T-helper 9 cell (primary cell): Measurements from ENCODE around the gene FARP1.

ENCODE experiments used
- DNase-seq: peaks from one replicate; pipeline ENCODE4 v3.0.0-alpha.2; 2020

FARP1 gene

DNA sequence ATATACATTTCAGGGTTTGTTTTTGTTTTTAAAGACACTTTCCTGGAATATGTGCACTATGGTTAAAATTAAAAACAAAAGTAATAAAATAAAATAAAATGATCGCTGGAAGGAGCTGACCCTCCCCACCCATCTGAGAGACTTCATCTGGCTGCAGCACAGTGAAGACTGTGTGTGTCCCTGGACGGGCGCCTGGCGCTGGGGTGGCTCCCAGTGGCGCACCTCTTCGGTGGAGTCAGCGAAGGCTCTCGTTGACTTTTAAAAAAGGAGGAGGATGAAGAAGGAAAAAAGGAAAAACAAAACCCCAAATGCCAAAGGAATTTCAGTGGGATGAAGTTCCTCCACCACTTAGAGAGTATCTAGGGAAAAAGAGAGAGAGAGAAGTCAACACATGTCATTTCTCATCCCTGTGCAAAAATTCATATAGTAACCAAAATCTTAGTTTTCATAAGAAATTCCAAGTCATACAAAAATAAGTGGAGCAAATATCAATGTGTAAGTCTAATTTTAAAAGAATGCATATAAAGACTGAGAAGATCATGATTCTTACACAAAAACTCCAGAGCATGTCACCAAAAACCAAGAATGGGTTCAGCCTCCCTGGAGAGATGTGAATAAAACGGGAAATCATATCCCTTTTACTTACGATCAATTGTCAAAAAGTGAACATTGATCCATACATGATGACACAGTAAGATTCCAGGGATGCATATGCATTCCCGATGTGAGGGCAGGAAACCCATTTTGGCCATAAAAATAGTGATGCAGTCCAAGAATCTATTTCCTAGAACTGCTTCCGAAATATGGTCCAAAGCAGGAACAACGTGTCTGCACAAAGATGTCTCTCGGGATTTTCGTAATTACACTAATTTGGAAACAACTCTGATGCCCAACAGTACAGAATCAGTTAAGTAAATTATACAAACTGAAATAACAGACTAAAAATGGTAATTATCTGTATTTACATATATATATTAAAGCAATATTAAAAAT lies 310.3 kb downstream of the FARP1 start:
- no peak for DNase-seq

DNA sequence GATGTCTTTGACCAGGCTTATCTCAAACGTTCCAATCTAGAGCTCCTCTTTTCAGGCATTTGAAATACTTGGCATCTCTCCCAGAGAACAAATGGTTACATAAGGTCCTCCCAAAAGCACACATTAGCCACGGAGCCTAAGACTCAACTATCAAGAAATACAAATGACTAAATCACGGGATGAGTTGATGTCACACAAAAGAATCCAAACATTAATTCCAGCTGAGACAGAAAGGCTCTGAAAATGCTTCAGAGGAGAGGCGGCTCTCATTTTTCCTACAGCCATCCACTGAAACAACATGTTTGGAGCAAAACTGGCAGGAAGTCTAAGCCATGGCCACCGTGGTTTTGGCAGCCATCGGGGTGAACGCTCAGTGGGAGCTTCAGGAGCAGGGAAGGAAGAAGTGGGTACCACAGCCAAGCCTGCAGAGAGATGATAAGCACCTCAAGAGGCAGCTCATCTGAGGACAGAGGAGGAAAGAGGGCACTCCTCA lies 311.5 kb downstream of the FARP1 start:
- DNase-seq, result no peak

GRCh38 chr13:98456413-98456845 lies 313.5 kb downstream of the FARP1 start:
- no peak for DNase-seq

DNA sequence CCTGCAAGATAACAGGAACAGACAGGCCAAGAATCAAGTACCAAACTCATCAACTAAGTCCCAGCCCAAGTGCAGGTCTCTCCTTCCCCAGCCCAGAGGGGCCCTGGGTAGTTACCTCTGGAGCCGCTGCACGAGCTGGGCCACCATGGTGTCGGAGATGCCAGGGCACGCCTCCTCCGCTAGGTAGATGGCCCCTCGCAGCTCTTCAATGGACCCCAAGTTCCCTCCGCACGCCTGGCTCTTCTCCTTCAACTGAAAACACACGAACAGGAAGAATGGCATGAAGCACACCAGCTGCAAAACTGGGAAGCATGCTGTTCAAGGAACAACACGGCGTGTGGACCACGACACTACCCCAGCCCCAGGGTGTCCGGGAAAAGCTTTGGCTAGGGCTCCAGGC lies 314.2 kb downstream of the FARP1 start:
- no peak for DNase-seq

DNA sequence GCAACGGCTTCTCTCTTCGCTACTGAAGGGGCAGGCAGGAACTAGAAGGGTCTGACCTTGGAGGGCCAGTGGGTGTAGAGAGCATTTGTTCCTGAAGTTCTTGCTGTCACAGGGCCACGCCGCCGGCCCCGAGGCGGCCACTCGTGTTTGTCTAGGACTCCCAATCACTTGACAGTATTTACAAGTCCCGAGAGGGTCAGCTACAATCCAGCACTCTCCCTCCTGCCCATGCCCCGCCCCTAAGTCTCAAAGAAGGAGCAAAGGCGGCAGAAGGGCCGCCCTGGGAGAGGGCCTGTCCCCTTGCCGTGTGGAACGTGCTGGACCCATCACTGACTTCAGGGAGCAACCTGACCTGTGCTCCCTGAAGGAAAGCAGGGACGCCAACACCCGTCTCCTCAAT lies 315.5 kb downstream of the FARP1 start:
- DNase-seq, result no peak

- DNase-seq, result no peak
These were observed 316.3 kb downstream of the FARP1 start for GRCh38 chr13:98459171-98459681.

DNA sequence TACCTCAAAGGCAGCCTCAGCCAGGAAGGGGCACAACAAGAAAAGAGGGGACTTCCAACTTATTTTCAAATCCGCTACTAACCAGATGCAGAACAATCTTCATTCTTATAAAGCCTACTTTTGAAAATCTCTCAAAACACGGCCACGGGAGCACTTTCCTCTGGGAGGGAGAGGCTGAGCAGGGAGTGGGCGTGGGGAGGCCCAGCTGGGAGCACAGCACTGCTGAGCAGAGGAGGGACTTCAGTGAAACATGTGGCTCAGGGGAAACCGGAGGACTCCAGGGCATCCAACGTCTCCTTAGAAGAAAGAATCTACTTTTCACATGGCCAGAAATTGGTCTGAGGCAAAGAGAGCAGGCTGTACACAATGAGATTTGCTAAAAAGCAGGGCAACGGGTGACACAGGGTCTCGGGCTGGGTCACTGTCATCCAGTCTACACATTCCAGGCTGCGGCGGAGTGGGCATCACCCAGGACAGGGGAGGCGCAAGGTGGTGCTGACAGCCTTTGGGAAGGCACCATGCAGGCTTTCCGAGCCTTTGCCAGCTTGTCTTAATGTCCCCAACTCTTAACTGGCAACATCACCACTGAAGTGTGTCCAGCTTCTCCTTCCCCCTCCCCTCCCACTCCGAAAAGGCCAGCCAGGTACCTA lies 317.0 kb downstream of the FARP1 start:
- no peak for DNase-seq

DNA sequence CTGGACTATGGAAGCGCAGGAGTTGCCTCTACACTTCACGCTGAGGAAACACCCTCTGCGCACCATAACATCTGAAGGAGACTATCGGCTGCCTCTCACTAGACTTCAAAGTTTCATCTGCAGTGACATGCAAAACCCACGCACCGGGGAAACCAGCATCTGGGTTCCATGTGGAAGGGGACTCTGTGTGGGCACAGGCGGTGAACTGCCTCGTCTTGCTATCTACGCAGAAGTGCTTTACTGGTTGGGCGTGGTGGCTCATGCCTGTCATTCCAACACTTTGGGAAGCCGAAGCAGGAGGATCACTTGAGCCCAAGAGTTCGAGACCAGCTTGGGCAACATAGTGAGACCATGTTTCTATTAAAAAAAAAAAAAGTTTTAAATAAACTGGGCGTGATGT lies 317.6 kb downstream of the FARP1 start:
- DNase-seq, result no peak

DNA sequence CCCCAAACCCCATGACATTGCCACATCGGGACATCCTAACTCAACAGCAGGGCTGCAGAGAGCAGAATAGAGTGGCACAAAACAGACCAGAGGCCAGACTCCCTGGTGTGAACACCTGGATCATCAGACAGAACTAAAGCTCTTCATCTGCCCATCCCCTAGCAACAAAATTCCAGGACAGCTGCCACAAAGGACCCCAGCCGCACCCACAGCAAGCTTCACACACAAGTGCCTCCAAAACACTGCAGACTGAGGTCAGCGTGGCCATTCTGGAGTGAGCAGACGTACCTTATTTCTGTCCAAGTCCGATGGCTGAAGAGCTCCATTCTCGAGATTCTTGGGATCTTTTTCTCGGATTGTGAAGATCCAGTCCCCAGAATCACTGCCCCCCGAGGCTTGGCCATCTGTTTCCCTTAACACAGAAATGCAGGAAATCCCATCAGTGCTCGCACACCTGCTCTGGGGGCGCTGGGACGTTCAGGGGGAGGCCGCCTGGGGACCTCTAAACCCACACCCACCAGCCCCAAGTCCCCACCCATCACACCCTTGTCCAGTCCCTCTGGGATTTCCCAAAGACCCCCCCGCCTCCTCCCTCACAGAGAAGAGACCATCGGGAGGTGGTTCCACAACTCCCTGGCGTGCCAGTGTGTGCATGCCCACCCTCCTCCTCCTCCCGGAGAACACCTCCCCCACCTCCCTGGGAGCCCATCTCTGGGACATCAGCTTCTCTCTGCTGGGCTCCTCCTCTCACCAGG lies 318.8 kb downstream of the FARP1 start:
- no peak for DNase-seq

DNA sequence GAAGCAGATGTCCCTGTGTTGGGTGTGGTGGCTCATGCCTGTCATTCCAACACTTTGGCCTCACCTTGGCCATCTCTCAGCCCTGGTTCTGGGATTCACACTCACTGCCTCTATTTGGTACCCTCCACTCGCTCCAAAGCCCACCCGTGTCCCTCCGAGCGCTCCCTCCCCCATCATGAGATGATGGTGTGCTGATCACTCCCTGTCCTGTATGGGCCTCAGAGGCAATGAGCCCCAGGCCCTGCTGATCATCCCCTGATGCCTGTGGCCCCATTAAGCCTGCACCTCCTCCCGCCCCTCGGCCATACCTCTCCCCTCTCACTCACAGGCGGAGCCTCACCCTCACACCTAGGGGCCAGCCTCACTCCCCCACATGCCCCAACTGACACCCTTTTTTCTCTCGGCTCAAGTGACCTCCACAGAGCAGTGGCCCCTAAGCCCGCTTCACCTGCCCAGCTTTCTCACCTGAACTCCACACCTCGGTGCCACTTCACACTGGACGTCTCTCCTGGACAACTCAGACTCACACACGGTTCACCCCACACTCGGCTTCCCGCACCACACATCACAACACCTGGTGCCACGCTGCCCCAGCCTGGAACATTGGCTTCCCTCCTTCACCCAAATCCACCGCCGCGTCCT lies 319.5 kb downstream of the FARP1 start:
- no peak for DNase-seq

GRCh38 chr13:98462946-98463345 lies 320.1 kb downstream of the FARP1 start:
- DNase-seq, result no peak

GRCh38 chr13:98466634-98467236 lies 323.8 kb downstream of the FARP1 start:
- peak; percentile 38 for DNase-seq

DNA sequence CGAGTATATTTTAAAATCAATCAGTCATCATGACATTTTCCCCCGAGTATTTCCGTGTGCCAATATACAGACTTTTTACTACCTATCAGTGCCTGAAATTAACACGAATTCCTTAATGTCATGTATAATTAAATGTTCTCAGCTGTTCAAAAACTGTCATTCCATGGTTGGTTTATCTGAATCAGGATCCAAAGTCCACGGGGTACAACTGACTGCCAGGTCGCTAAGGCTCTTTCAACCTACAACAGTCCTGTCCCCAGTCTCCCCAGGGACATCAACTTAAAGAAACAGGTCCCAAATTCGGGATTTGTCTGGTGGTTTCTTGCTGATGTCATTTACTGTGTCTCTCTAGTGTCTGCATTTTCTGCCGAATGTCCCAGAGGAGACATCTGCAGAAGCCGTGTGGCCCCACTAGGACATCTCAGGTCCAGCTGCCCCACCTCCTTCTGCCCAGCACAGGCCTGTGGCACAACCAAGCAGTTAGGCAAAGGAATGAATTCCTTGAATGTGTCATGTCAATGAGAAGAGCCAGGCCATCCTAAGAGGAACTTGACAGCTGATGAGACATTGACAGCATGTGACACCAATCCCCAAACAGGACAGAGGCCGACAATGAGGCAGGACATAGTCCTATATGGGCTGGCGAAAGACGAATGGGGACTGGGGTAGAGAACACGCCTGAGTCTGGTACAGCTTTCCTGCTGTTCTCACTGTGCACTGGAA lies 324.5 kb downstream of the FARP1 start:
- DNase-seq, result no peak

DNA sequence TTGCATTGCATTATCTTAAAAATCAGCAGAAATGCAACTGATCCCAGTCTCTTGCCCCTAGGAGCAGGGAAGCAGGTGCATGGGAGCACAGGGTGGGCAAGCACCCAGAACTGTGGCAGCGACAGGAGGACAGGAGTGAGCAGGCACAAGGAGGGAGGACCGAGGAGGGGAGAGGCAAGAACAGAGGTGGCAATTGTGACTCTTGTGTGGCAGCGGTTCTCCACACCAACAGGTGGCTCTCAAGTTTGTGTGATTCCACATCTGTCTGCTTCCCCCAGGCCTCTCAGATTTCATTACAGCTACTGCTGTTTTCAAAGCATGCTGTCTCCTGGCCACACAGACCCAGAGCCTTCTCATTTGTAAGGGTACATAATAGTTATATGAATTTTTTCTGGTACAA lies 325.5 kb downstream of the FARP1 start:
- no peak for DNase-seq

DNA sequence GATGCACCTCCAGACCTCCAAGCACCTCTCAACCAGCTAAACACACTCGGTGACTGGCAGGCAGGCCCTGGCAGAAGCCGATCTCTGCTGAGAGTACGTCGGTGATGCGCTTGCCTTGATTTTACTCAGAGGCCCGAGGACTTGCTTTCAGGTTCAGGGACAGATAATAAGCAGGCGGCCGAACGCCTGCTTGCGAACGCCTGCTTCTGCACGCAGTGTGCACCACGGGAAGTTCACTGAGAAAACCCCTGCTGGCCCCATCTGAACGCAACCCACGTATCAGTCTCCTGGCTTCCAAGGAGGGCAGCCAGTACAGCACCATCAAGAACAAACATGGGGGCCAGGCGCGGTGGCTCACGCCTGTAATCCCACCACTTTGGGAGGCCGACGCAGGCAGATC lies 326.0 kb downstream of the FARP1 start:
- no peak for DNase-seq

DNA sequence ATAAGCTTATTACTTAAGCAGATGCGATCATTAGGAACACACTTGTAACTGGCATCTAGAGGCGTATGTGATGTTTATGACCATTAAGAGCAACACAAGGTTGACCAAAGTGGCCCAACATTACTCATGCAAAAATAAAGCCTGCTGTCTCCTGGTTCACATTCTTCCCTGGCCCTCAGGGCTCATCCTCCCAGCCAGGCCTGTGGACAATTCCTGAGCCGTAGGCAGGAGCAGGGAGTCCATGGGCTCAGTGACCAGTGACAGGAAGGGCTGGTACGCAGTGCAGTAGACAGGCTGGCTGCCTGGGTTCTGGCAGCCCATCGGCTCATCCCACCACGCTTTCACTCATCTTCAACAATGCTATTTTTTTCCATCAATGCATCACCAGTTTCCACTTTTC lies 328.0 kb downstream of the FARP1 start:
- DNase-seq, result no peak

DNA sequence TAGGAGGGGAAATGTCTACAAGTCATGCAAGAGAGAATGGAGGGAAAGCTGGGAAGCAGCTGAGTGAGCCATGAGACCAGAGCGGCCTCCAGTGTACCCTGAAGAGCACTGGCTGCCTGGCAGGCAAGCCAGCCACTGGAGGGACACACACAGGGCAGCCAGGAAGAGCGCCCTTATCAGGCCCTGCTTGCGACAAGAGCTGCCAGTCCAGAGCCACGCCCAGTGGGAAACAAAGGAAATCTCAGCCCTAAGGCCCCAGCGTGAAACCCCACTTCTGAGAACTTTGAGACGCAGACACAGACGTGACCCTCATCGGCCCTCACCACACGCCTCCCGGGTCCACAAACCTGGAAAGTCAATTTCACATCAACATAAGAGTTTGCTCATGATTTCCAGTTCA lies 329.0 kb downstream of the FARP1 start:
- DNase-seq, result no peak

- no peak for DNase-seq
These were observed 330.4 kb downstream of the FARP1 start for GRCh38 chr13:98473135-98473787.

DNA sequence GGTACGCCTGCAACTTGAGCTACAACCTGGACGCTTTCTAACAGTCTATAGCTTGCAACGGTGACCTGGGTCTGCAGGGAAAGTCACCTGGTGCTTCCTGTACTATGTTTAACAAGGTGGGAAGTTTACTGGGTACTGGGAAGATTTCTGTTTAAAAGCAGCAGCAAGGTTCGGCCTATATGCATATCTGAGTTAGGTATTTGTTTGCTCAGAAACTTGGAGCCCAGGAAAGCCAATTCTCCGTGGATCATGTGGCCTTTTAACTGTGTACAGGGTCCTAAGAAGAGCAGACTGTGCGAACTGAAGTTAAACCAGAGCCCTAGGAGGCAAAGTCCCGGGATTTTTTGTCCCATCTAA lies 330.9 kb downstream of the FARP1 start:
- no peak for DNase-seq

DNA sequence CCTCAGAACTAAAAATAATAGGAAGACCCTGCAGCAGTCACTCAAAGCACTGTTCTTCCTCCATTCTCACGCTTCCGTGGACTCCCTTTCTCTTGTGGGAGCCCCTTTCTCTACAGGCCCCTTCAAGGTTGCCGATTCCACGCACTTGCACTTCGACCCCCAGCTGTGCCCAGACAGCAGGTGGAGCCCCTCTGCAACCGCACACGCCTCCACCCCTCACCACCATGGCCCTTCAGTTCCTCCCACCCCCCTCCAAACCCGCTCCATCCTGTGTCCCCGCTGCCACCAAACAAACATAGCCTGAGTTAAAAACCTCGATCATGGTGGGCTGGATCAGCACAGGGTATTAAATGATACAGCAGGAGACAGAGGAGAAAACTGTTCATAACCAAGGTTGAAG lies 331.4 kb downstream of the FARP1 start:
- DNase-seq, result no peak

DNA sequence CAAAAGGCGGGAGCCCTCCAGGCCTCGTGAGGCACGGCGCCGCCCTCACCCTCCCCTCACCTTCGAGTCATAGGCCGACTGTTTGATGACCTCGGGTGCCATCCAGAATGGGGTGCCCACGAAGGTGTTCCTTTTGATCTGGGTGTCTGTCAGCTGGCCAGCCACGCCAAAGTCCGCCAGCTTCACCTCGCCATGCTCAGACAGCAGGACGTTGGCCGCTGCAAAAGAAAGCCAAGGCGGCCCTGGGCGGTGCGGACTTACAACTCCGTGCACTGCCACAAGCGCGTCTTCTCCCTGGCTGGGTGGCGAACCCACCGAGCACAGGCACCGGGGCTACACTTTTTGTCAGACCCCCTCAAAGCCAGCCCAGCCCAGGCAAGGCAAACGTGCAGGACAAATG lies 331.9 kb downstream of the FARP1 start:
- DNase-seq, result no peak
